Caki2 (cell line): ENCODE data around the gene SPATS2L. TPM values are rescaled to one million over a fixed set of nuclear protein-coding genes. Genes with fewer than 3 reads are reported as not detected.

Source experiments
- DNase-seq: peaks from one replicate; pipeline ENCODE4 v3.0.0-alpha.2; 2015; ENCODE audit warnings: low read depth
- in situ Hi-C: cut with HindIII; loops from 2 replicates; pipeline ENCODE4 v1.10.0; 2016; ENCODE audit warnings: low sequenced_read_pairs, low pct_unique_long_range_greater_than_20kb, mixed read lengths
- total RNA-seq: library from RNA; depleted of rRNA; stranded (reverse); fragments of >200 nt; shearing (Covaris generic); gene quantifications from 2 replicates; pipeline ENCODE4 v1.2.3, GENCODE V29; 2014; ENCODE audit warnings: low replicate concordance; rRNA removed

Gene SPATS2L
- total RNA-seq = 11.9 and 34.6 TPM in 2 replicates

- in situ Hi-C loops = loop anchor here (25.0 kb wide), 1 partner anchor 181 kb away; no protein-coding TSS in a partner anchor
- peak; percentile 71 for DNase-seq
These were observed at the start of gene SPATS2L for GRCh38 chr2:200306196-200306930. Gene SPATS2L (plus strand): TSS chr2:200306693. CDS start chr2:200389245, 82,552 bp downstream.

- in situ Hi-C loops = no loop called here
- no peak for DNase-seq
These were observed 48.9 kb upstream of the SPATS2L start for GRCh38 chr2:200257570-200257969.

- in situ Hi-C loops = no loop called here
- DNase-seq = no peak
These were observed 48.4 kb upstream of the SPATS2L start for GRCh38 chr2:200258081-200258480.

- in situ Hi-C loops = no loop called here
- no peak for DNase-seq
These were observed 47.5 kb upstream of the SPATS2L start for GRCh38 chr2:200258881-200259576.

- in situ Hi-C loops = no loop called here
- no peak for DNase-seq
These were observed 46.9 kb upstream of the SPATS2L start for GRCh38 chr2:200259577-200259957.

GRCh38 chr2:200262047-200262446 lies 44.4 kb upstream of the SPATS2L start:
- no peak for DNase-seq

GRCh38 chr2:200263279-200263678 lies 43.2 kb upstream of the SPATS2L start:
- in situ Hi-C loops = no loop called here
- no peak for DNase-seq

More at GRCh38 chr2:200262047-200262446, 44.4 kb upstream of the SPATS2L start:
- in situ Hi-C loops = no loop called here

GRCh38 chr2:200264631-200265030 lies 41.9 kb upstream of the SPATS2L start:
- in situ Hi-C loops = no loop called here
- no peak for DNase-seq

- no peak for DNase-seq
- in situ Hi-C loops = no loop called here
These were observed 40.1 kb upstream of the SPATS2L start for GRCh38 chr2:200266406-200266805.

GRCh38 chr2:200267350-200267749 lies 39.1 kb upstream of the SPATS2L start:
- in situ Hi-C loops = no loop called here
- DNase-seq = no peak

GRCh38 chr2:200270732-200271131 lies 35.8 kb upstream of the SPATS2L start:
- in situ Hi-C loops = no loop called here
- no peak for DNase-seq

GRCh38 chr2:200272320-200272719 lies 34.2 kb upstream of the SPATS2L start:
- DNase-seq = no peak
- in situ Hi-C loops = no loop called here

- in situ Hi-C loops = no loop called here
- no peak for DNase-seq
These were observed 32.1 kb upstream of the SPATS2L start for GRCh38 chr2:200274116-200275075.

- in situ Hi-C loops = no loop called here
- no peak for DNase-seq
These were observed 31.0 kb upstream of the SPATS2L start for GRCh38 chr2:200275295-200276013.

GRCh38 chr2:200276472-200276871 lies 30.0 kb upstream of the SPATS2L start:
- no peak for DNase-seq
- in situ Hi-C loops = no loop called here

- in situ Hi-C loops = no loop called here
- DNase-seq = no peak
These were observed 27.7 kb upstream of the SPATS2L start for GRCh38 chr2:200278694-200279316.

- DNase-seq = no peak
- in situ Hi-C loops = no loop called here
These were observed 26.6 kb upstream of the SPATS2L start for GRCh38 chr2:200279857-200280256.

GRCh38 chr2:200286578-200286977 lies 19.9 kb upstream of the SPATS2L start:
- DNase-seq = no peak
- in situ Hi-C loops = no loop called here
